ENCODE results near the gene SFRP4. TPM values are rescaled to one million over a fixed set of nuclear protein-coding genes. Genes with fewer than 3 reads are reported as not detected.

Gene SFRP4
- total and polyA plus RNA-seq, 10 of the 15 experiments (the other 5 are each of a cell fraction or from before 2014, with no cell fraction given), result 0.02 to 0.15 (median 0.14) TPM; not detected in 7

- H2AFZ ChIP-seq (ENCODE audit: control insufficient read depth, low read depth, low read length), result no peak overlapping the region
- H3K9me3 ChIP-seq (replicated peaks; ENCODE audit: control insufficient read depth, insufficient read depth, low read length), result 0 out of 3 replicates have a peak, but pooled peaks cover 2% of the 10 kb centered on the region
- no peaks in the 10 kb centered on the region for H3K79me2 ChIP-seq (ENCODE audit: control insufficient read depth, insufficient read depth, low read length)
- FAIRE-seq, result no peak
- H3K27me3 ChIP-seq (replicated peaks in 1 of 2; ENCODE audit: control insufficient read depth in 2 of 2, insufficient read depth in 2 of 2, low read length in 1 of 2), result no peaks in the 10 kb centered on the region
- intact Hi-C loops (cut with micrococcal nuclease; ENCODE audit: unreplicated experiment) (no loop called here), in situ Hi-C loops (cut with MboI) (no loop called here)
- ChIA-PET RAD21 (ENCODE audit: unreplicated experiment) (no interaction called here), CTCF (no interaction called here), SMC1A (ENCODE audit: uncharacterized antibody, unreplicated experiment) (no interaction called here), POLR2A (interaction anchor here (0.5 kb wide), 1 partner anchor 898 kb away, joined by 4 read pairs; no protein-coding TSS in a partner anchor)
- TF ChIP-seq POLR2AphosphoS5 (IDR thresholded peaks at IDR 0.05; ENCODE audit: low read length) (no peak), CREB1 (IDR thresholded peaks at IDR 0.05; ENCODE audit: low read depth) (no peak), FOXK2 (IDR thresholded peaks at IDR 0.05) (no peak), ZNF24 (IDR thresholded peaks at IDR 0.05) (no peak), RB1 (IDR thresholded peaks at IDR 0.05; ENCODE audit: borderline replicate concordance) (no peak), GABPA (IDR thresholded peaks at IDR 0.05; ENCODE audit: low read depth) (no peak), NFIC (IDR thresholded peaks at IDR 0.05; ENCODE audit: low read depth, low read length) (no peak), SMAD5 (IDR thresholded peaks at IDR 0.05; ENCODE audit: low read depth) (no peak), NBN (IDR thresholded peaks at IDR 0.05) (no peak), HCFC1 (IDR thresholded peaks at IDR 0.05; ENCODE audit: low read length) (no peak), BCLAF1 (IDR thresholded peaks at IDR 0.05) (no peak), ATF7 (IDR thresholded peaks at IDR 0.05; ENCODE audit: low read depth) (no peak), YBX1 (IDR thresholded peaks at IDR 0.05) (no peak), NKRF (conservative IDR thresholded peaks at IDR 0.05) (no peak), SKIL (IDR thresholded peaks at IDR 0.05; ENCODE audit: low read depth, poor library complexity, severe bottlenecking) (no peak)
- WGBS (ENCODE audit: insufficient coverage, insufficient replicate concordance, low lambda C conversion rate, missing lambda C conversion rate), result 23% methylated on average over 6 of the region's 6 CpGs
- H3K4me2 ChIP-seq (ENCODE audit: control insufficient read depth, insufficient read depth), result no peak overlapping the region
- DNase-seq (ENCODE audit: low read depth, low spot score), result no peak
- no TSS peak for BruUV-seq (replicated peaks)
- no peak for ATAC-seq
- H4K20me1 ChIP-seq (ENCODE audit: control insufficient read depth, insufficient read depth), result no peaks in the 10 kb centered on the region
- H3K36me3 ChIP-seq (ENCODE audit: control insufficient read depth in 2 of 2, insufficient read depth in 2 of 2, low read length in 1 of 2), result no peaks in the 10 kb centered on the region
- no peak overlapping the region for H3K27ac ChIP-seq (ENCODE audit: control insufficient read depth, insufficient read depth)
- H3K4me1 ChIP-seq (ENCODE audit: control insufficient read depth, insufficient read depth, low read length), result no peaks in the 10 kb centered on the region
- H3K4me3 ChIP-seq, result no peak overlapping the region
- no peak overlapping the region for H3K9ac ChIP-seq (ENCODE audit: control insufficient read depth, insufficient read depth, low read length)
Observed at GRCh38 chr7:37882086-37882485, 34.5 kb downstream of the SFRP4 start.

Data from GM12878 (cell line).